ENCODE data around the gene CYP3A7. TPM values are rescaled to one million over a fixed set of nuclear protein-coding genes. Genes with fewer than 3 reads are reported as not detected.
"Not testable (repeated sequence)": the region's sequence is repeated elsewhere in the genome, so short reads cannot be mapped to it uniquely, and the experiment has no call there.

CYP3A7 gene
- total RNA-seq, 1 donor from 2014 or later: 0.21 TPM

DNA sequence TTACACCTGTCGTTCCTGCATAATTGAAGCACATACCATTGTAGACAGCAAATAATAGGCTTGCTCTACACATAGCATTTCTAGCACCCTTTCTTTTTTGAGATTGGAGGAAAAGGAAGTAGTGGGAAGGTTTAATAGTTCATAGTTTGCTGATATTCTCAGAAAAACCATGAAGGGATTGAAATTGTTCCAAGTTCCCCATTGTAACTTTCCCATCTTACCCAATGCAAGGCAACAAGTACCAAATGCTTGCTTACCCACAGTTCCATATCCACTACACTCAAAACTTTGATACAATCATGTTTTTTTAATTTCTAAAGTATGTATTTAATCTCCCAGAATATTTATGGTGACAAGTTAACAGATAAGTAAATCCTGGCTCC is 69.0 kb downstream of the CYP3A7 start:
- DNase-seq: no peak

DNA sequence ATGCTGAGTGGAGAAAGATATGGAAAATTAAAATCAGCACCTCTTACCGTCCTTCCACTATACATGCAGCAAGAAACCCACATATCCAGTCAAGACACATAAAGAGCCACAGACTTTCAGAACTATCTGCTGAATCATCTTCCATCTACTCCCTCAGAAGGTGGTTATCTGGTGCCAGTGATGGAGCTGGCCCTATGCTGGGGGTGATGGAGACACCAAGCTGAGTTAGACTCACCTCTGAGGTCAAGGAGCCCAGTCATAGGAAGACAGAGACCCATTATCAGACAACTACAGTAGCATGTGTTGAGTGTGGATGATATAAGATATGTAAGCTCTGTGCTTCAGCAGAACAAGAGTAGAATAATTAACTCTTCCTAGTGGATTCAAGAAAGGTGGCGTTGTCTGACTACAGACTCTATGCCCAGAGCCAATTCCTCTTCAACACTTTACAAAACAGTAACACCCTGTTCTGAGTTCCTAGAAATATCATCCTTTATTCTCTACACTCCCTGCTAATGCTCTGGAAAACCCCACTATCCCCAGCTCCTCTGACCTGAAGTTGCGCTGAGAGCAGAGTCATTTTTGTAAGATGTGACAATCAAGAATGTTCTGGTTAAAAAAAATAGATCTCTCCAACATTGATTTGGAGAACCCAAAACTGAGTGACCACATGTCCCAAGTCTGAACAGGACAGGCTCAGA is 69.5 kb downstream of the CYP3A7 start:
- no peak for DNase-seq

DNA sequence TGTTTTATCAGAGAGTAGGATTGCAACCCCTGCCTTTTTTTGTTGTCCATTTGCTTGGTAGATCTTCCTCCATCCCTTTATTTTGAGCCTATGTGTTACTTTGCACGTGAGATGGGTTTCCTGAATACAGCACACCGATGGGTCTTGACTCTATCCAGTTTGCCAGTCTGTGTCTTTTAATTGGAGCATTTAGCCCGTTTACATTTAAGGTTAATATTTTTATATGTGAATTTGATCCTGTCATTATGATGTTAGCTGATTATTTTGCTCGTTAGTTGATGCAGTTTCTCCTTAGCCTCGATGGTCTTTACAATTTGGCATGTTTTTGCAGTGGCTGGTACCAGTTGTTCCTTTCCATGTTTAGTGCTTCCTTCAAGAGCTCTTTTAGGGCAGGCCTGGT is 77.1 kb downstream of the CYP3A7 start:
- not testable (repeated sequence) for DNase-seq

Small RNA genes lying within 50 kb of the gene (small RNA-seq; reads per million reads assigned to genes)
- gene CYP3A51P (ENCODE audit: low replicate concordance) (not detected), gene CYP3A7-CYP3A51P (ENCODE audit: low replicate concordance) (not detected)

Other genes with a start within 250 kb of the CYP3A7 start
- gene ZNF394, start 234.9 kb downstream of the CYP3A7 start, total RNA-seq: 31.0 TPM
- gene ZKSCAN5, start 230.5 kb downstream of the CYP3A7 start, total RNA-seq: 11.9 TPM
- 7.3 TPM for gene FAM200A, start 183.1 kb downstream of the CYP3A7 start, total RNA-seq
- gene ZNF655, start 176.6 kb downstream of the CYP3A7 start, total RNA-seq: 106 TPM
- not detected for gene TMEM225B, start 136.9 kb downstream of the CYP3A7 start, total RNA-seq
- 14.3 TPM for gene ZSCAN25, start 118.2 kb downstream of the CYP3A7 start, total RNA-seq
- gene CYP3A5, start 55.2 kb downstream of the CYP3A7 start, total RNA-seq: 38.5 TPM
- not detected for gene CYP3A4, start 49.0 kb upstream of the CYP3A7 start, total RNA-seq
- gene CYP3A43, start 92.8 kb upstream of the CYP3A7 start, total RNA-seq: not detected
- gene OR2AE1, start 141.8 kb upstream of the CYP3A7 start, total RNA-seq: not detected
- 22.8 TPM for gene TRIM4, start 184.3 kb upstream of the CYP3A7 start, total RNA-seq
- not detected for gene GJC3, start 194.4 kb upstream of the CYP3A7 start, total RNA-seq
- gene AZGP1, start 240.8 kb upstream of the CYP3A7 start, total RNA-seq: 51.0 TPM